GM12878 (cell line): ENCODE results near the gene CLDN15. TPM values are rescaled to one million over a fixed set of nuclear protein-coding genes. Genes with fewer than 3 reads are reported as not detected.

ENCODE experiments used
- CREB1 ChIP-seq: IDR thresholded peaks from 2 replicates; pipeline ENCODE4 v1.6.1; 2012; ENCODE audit warnings: low read depth, mild to moderate bottlenecking, inconsistent platforms
- E2F8 ChIP-seq: fragments of 450-650 bp; IDR thresholded peaks from 2 replicates; pipeline ENCODE4 v1.6.1; 2018; ENCODE audit warnings: mild to moderate bottlenecking, low read depth, moderate library complexity; ENCODE audit not compliant: partially characterized antibody
- ETV6 ChIP-seq, 2 experiments: fragments of 450-650 bp in 1 of 2; IDR thresholded peaks in 1 of 2; conservative IDR thresholded peaks in 1 of 2; 2 replicates each; pipeline ENCODE4 v1.6.1; 2014; ENCODE audit warnings: antibody characterized with exemption in 1 of 2, borderline replicate concordance in 1 of 2, low read depth in 1 of 2, mild to moderate bottlenecking in 1 of 2, moderate library complexity in 1 of 2
- GABPA ChIP-seq: IDR thresholded peaks from 2 replicates; pipeline ENCODE4 v1.6.1; 2014; ENCODE audit warnings: antibody characterized with exemption, low read depth, mild to moderate bottlenecking, inconsistent platforms
- IRF4 ChIP-seq: IDR thresholded peaks from 2 replicates; pipeline ENCODE4 v1.6.1; 2011; ENCODE audit warnings: low read depth, low read length
- JUNB ChIP-seq: IDR thresholded peaks from 2 replicates; pipeline ENCODE4 v1.6.1; 2016; ENCODE audit warnings: antibody characterized with exemption, mild to moderate bottlenecking
- KLF5 ChIP-seq: fragments of 450-650 bp; IDR thresholded peaks from 2 replicates; pipeline ENCODE4 v1.6.1; 2014; ENCODE audit warnings: mild to moderate bottlenecking; ENCODE audit not compliant: partially characterized antibody
- MYC ChIP-seq: IDR thresholded peaks from 2 replicates; pipeline ENCODE4 v1.6.1; 2011; ENCODE audit warnings: mild to moderate bottlenecking, low read length, moderate library complexity, inconsistent platforms; ENCODE audit not compliant: insufficient read depth, insufficient replicate concordance, insufficient read length, severe bottlenecking
- NFIC ChIP-seq: IDR thresholded peaks from 2 replicates; pipeline ENCODE4 v1.6.1; 2012; ENCODE audit warnings: low read depth, mild to moderate bottlenecking, inconsistent platforms, low read length, moderate library complexity
- PAX8 ChIP-seq: fragments of 450-650 bp; IDR thresholded peaks from 2 replicates; pipeline ENCODE4 v1.6.1; 2017; ENCODE audit warnings: mild to moderate bottlenecking, moderate library complexity
- POLR2AphosphoS2 ChIP-seq: IDR thresholded peaks from 2 replicates; pipeline ENCODE4 v1.6.1; 2011; ENCODE audit warnings: low read depth, mild to moderate bottlenecking, low read length, improper control_type of control experiment, moderate library complexity
- SKIL ChIP-seq: fragments of 450-650 bp; IDR thresholded peaks from 2 replicates; pipeline ENCODE4 v1.6.1; 2017; ENCODE audit warnings: mild to moderate bottlenecking, low read depth, inconsistent platforms; ENCODE audit not compliant: poor library complexity, severe bottlenecking
- TARDBP ChIP-seq: IDR thresholded peaks from 2 replicates; pipeline ENCODE4 v1.6.1; 2016; ENCODE audit warnings: borderline replicate concordance
- TCF12 ChIP-seq: IDR thresholded peaks from 2 replicates; pipeline ENCODE4 v1.6.1; 2011; ENCODE audit warnings: low read depth, mild to moderate bottlenecking, low read length
- ZNF217 ChIP-seq: fragments of 450-650 bp; IDR thresholded peaks from 2 replicates; pipeline ENCODE4 v1.6.1; 2017; ENCODE audit warnings: antibody characterized with exemption, mild to moderate bottlenecking
- polyA plus RNA-seq, 11 experiments: library from polyadenylated mRNA; depleted of rRNA in 4 of 11; unstranded in 6 of 11; stranded (reverse) in 5 of 11; fragments of >200 nt; fragmentation: Nextera tagmentation in 4 of 11; fragmentation: Illumina TruSeq in 1 of 11; extraction: Ambion mirVana in 4 of 11; extraction: Trizol in 1 of 11; gene quantifications; 1 replicate in 1 of 11; 2 replicates in 10 of 11; pipeline versions ENCODE4 v1.2.1 to v1.2.3, GENCODE V29; 2011 to 2016; ENCODE audit warnings: inconsistent platforms in 2 of 11, missing spikeins in 2 of 11, low read depth in 1 of 11
- total RNA-seq, 4 experiments: library from RNA; depleted of rRNA in 3 of 4; stranded (reverse); fragments of >200 nt in 3 of 4; fragmentation: Illumina TruSeq in 1 of 4; extraction: Trizol in 1 of 4; gene quantifications; 2 replicates each; pipeline versions ENCODE4 v1.2.1 to v1.2.3, GENCODE V29; 2013 to 2021

The CLDN15 gene
- total and polyA plus RNA-seq, 10 of the 15 experiments (the other 5 are each of a cell fraction or from before 2014, with no cell fraction given) = 0.47 to 15.0 (median 6.6) TPM

GRCh38 chr7:101250324-101250723 lies 12.7 kb upstream of the CLDN15 start (continued):
- TF ChIP-seq E2F8 = no peak
- TF ChIP-seq PAX8 = no peak
- no peak for TF ChIP-seq KLF5
- TF ChIP-seq TCF12 = peak; percentile 48; the same call in 1 of the 2 replicates
- TF ChIP-seq TARDBP = no peak
- TF ChIP-seq POLR2AphosphoS2 = no peak
- no peak for TF ChIP-seq ZNF217
- no peak for TF ChIP-seq NFIC
- TF ChIP-seq GABPA = no peak
- TF ChIP-seq MYC = no peak
- peak; percentile 78 for TF ChIP-seq JUNB
- TF ChIP-seq IRF4 = peak; percentile 57; the same call in 1 of the 2 replicates
- TF ChIP-seq ETV6 (conservative IDR thresholded peaks at IDR 0.05 in 1 of 2, IDR thresholded peaks at IDR 0.05 in 1 of 2; ENCODE audit: borderline replicate concordance in 1 of 2, low read depth in 1 of 2) = peak in 1 of 2 experiments; percentile 32; a peak in 1 of 4 replicates
- no peak for TF ChIP-seq CREB1
- no peak for TF ChIP-seq SKIL
